Measurements from ENCODE around the gene SMARCA4.

DNA sequence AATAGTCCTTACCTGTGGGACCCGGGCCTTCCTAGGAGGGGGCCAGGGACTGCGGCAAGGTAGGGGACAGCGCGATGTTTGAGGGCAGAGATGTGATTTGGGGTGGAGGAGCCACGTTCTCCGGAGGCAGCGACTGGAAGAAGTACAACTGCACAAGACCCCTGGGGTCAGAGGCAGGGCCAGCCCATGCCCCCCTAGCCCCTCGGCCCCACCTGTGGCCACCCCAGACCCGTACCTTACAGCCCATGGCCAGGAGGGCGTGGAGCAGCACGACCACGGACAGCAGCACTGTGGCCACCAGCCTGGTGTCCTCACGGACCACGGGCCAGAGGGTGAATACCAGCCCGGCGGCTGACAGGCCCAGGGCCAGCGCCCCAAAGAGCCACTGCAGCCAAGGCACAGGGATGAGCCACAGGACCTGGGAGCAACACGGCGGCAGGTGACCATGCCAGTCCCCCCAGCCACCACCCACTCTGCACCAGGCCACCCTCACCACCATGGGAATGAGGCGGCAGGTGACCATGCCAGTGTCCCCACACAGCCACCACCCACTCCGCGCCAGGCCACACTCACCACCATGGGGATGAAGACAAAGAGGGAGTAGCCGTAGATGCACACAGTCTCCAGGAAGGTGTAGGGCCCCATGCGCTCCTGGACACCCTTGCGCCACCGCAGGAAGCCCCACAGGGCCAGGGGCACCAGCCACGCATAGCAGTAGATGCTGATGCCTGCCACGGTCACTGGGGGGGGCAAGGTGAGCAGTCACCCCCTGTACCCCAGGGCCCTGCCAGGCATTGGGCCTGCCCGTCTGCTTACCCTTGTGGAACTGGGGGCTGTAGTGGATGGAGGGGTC is 37.3 kb upstream of the SMARCA4 start:
- TF ChIP-seq CTCF (IDR thresholded peaks at IDR 0.05), result no peak
- no peak for TF ChIP-seq POLR2A (IDR thresholded peaks at IDR 0.05)
